GM12878 (cell line): ENCODE measurements around the gene AIFM1. TPM values are rescaled to one million over a fixed set of nuclear protein-coding genes. Genes with fewer than 3 reads are reported as not detected.

Experiments used
- ATAC-seq: fragments of 200-7000 bp; cut with Tn5 transposase; 3 replicates; pipeline ENCODE4 v1.9.1; 2020; ENCODE audit warnings: mild to moderate bottlenecking, moderate library complexity
- BruUV-seq: library from RNA; stranded (reverse); fragments of 400-500 nt; replicated peaks from 2 replicates; lab custom pipeline; 2021; lab: Mats Ljungman, UMichigan
- CTCF ChIA-PET: fragments of 300-600 bp; sonication (Branson Sonifier 250); formaldehyde crosslinking; extraction: SDS; loops from one replicate; lab custom pipeline; 2021; ENCODE audit warnings: inconsistent platforms; lab: Yijun Ruan, JAX
- POLR2A ChIA-PET: fragments of 350-600 bp; formaldehyde crosslinking; extraction: SDS; loops from one replicate; lab custom pipeline; 2021; ENCODE audit warnings: inconsistent platforms; lab: Charles Lee
- RAD21 ChIA-PET: fragments of 300-600 bp; sonication (Branson Sonifier 250); formaldehyde crosslinking; loops from one replicate; lab custom pipeline; 2023; ENCODE audit warnings: antibody characterized with exemption; ENCODE audit not compliant: unreplicated experiment; lab: Charles Lee
- SMC1A ChIA-PET: fragments of 300-600 bp; sonication (Branson Sonifier 250); formaldehyde crosslinking; loops from one replicate; lab custom pipeline; 2023; ENCODE audit not compliant: unreplicated experiment, uncharacterized antibody; lab: Charles Lee
- DNase-seq: peaks from one replicate; pipeline ENCODE4 v3.0.0-alpha.2; 2011; ENCODE audit warnings: low read depth, low spot score
- FAIRE-seq: peaks from 3 replicates; lab custom pipeline; 2011; peaks lifted over from hg19 to GRCh38; lab: Jason Lieb, UNC
- H2AFZ ChIP-seq: 2 replicates; pipeline ENCODE4 v1.6.0; 2011; ENCODE audit warnings: low read depth, low read length, control low read depth; ENCODE audit not compliant: control insufficient read depth
- H3K27ac ChIP-seq: 2 replicates; pipeline ENCODE4 v1.5.1; 2011; ENCODE audit warnings: control low read depth; ENCODE audit not compliant: control insufficient read depth, insufficient read depth
- H3K27me3 ChIP-seq, 2 experiments: replicated peaks in 1 of 2; 2 replicates each; pipeline versions ENCODE4 v1.6.0 to v1.6.1; 2011; ENCODE audit warnings: low read length in 1 of 2; ENCODE audit not compliant: control insufficient read depth in 2 of 2, insufficient read depth in 2 of 2
- H3K36me3 ChIP-seq, 2 experiments: 2 replicates each; pipeline ENCODE4 v1.5.1; 2011; ENCODE audit warnings: low read length in 1 of 2; ENCODE audit not compliant: control insufficient read depth in 2 of 2, insufficient read depth in 2 of 2
- H3K4me1 ChIP-seq: 2 replicates; pipeline ENCODE4 v1.6.1; 2011; ENCODE audit warnings: mild to moderate bottlenecking, low read length, moderate library complexity, mixed read lengths; ENCODE audit not compliant: control insufficient read depth, insufficient read depth
- H3K4me2 ChIP-seq: 2 replicates; pipeline ENCODE4 v1.6.0; 2011; ENCODE audit warnings: control low read depth; ENCODE audit not compliant: control insufficient read depth, insufficient read depth
- H3K4me3 ChIP-seq: fragments of 200-600 bp; sonication (generic); 2 replicates; pipeline ENCODE4 v1.5.1; 2016
- H3K79me2 ChIP-seq: 2 replicates; pipeline ENCODE4 v1.6.0; 2011; ENCODE audit warnings: low read length; ENCODE audit not compliant: control insufficient read depth, insufficient read depth
- H3K9ac ChIP-seq: 2 replicates; pipeline ENCODE4 v1.8.0; 2011; ENCODE audit warnings: low read length, control low read depth, mixed read lengths; ENCODE audit not compliant: control insufficient read depth, insufficient read depth
- H3K9me3 ChIP-seq: replicated peaks from 3 replicates; pipeline ENCODE4 v1.5.1; 2011; ENCODE audit warnings: mild to moderate bottlenecking, low read length; ENCODE audit not compliant: control insufficient read depth, insufficient read depth
- H4K20me1 ChIP-seq: 2 replicates; pipeline ENCODE4 v1.6.0; 2011; ENCODE audit not compliant: control insufficient read depth, insufficient read depth
- CBX5 ChIP-seq: sonication (generic); IDR thresholded peaks from 2 replicates; pipeline ENCODE4 v1.6.1; 2016; ENCODE audit warnings: low read depth, moderate library complexity, mild to moderate bottlenecking, inconsistent platforms
- NFYB ChIP-seq: IDR thresholded peaks from 2 replicates; pipeline ENCODE4 v1.6.1; 2011; ENCODE audit warnings: low read depth, mild to moderate bottlenecking, low read length, improper control_type of control experiment, moderate library complexity; ENCODE audit not compliant: insufficient read depth
- ZZZ3 ChIP-seq: IDR thresholded peaks from 2 replicates; pipeline ENCODE4 v1.6.1; 2011; ENCODE audit warnings: low read depth; ENCODE audit not compliant: control insufficient read depth, insufficient read length
- WGBS: methylation state at CpG from one replicate; pipeline ENCODE4 v1.1.6; 2016; ENCODE audit warnings: low lambda C conversion rate; ENCODE audit not compliant: insufficient replicate concordance, insufficient coverage; ENCODE audit errors: missing lambda C conversion rate; 5-methylcytosine and 5-hydroxymethylcytosine counted together
- in situ Hi-C: fragments of 300-500 bp; cut with MboI; formaldehyde crosslinking; loops from 9 replicates; pipeline ENCODE4 v1.14.3; 2018; ENCODE audit warnings: mixed read lengths
- intact Hi-C: fragments of 100-400 bp; cut with micrococcal nuclease; formaldehyde crosslinking; loops from one replicate; pipeline ENCODE4 v1.14.2; 2022; ENCODE audit not compliant: unreplicated experiment
- polyA plus RNA-seq, 11 experiments: library from polyadenylated mRNA; depleted of rRNA in 4 of 11; unstranded in 6 of 11; stranded (reverse) in 5 of 11; fragments of >200 nt; fragmentation: Nextera tagmentation in 4 of 11; fragmentation: Illumina TruSeq in 1 of 11; extraction: Ambion mirVana in 4 of 11; extraction: Trizol in 1 of 11; gene quantifications; 1 replicate in 1 of 11; 2 replicates in 10 of 11; pipeline versions ENCODE4 v1.2.1 to v1.2.3, GENCODE V29; 2011 to 2016; ENCODE audit warnings: inconsistent platforms in 2 of 11, missing spikeins in 2 of 11, low read depth in 1 of 11
- total RNA-seq, 4 experiments: library from RNA; depleted of rRNA in 3 of 4; stranded (reverse); fragments of >200 nt in 3 of 4; fragmentation: Illumina TruSeq in 1 of 4; extraction: Trizol in 1 of 4; gene quantifications; 2 replicates each; pipeline versions ENCODE4 v1.2.1 to v1.2.3, GENCODE V29; 2013 to 2021
- TF ChIP-seq, protein P1 (sequence below): IDR thresholded peaks from 2 replicates; pipeline ENCODE4 v1.6.1; 2011; ENCODE audit warnings: mild to moderate bottlenecking, low read depth, low read length, moderate library complexity; ENCODE audit not compliant: insufficient replicate concordance
- TF ChIP-seq, protein P2 (sequence below): IDR thresholded peaks from 2 replicates; pipeline ENCODE4 v1.6.1; 2011; ENCODE audit warnings: borderline replicate concordance, low read depth, mild to moderate bottlenecking, moderate library complexity, low read length; ENCODE audit not compliant: insufficient read depth, poor library complexity, severe bottlenecking

The AIFM1 gene
- total and polyA plus RNA-seq, 10 of the 15 experiments (the other 5 are each of a cell fraction or from before 2014, with no cell fraction given), result 44.2 to 121 (median 80.0) TPM

DNA sequence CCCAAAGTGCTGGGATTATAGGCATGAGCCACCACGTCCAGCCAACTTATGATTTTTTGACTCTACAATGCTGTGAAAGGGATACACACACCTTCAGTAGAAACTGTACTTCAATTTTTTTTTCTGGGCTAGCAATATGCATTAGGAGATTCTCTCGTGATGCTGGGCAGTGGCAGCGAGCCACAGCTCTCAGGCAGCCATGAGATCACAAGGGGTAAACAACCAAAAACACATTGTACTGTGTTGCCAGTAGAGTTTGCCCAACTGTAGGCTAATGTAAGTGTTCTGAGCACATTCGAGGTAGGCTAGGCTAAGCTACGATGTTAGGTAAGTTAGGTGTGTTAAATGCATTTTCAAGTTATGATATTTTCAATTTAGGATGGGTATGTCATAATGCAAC is 31.8 kb upstream of the AIFM1 start:
- Histone ChIP-seq H3K9me3 (no peaks in the 10 kb centered on the region), H3K79me2 (no peaks in the 10 kb centered on the region), H3K4me1 (peaks cover 4% of the 10 kb centered on the region; the same call in 1 of the 2 replicates), H2AFZ (no peak overlapping the region), H3K27me3 (no peaks in the 10 kb centered on the region), H3K36me3 (no peaks in the 10 kb centered on the region), H3K4me3 (no peak overlapping the region), H3K9ac (no peak overlapping the region), H3K27ac (no peak overlapping the region), H4K20me1 (no peaks in the 10 kb centered on the region), H3K4me2 (no peak overlapping the region)
- CTCF ChIA-PET, result interaction anchor here (1.4 kb wide), 1 partner anchor 125 kb away, joined by 3 read pairs; no protein-coding TSS in a partner anchor
- POLR2A ChIA-PET, result no interaction called here
- RAD21 ChIA-PET, result interaction anchor here (1.0 kb wide), 1 partner anchor 118 kb away, joined by 4 read pairs; no protein-coding TSS in a partner anchor
- in situ Hi-C loops (loop anchor here (25.0 kb wide), 1 partner anchor 585 kb away; no protein-coding TSS in a partner anchor), intact Hi-C loops (no loop called here)
- no TSS peak for BruUV-seq
- 31% methylated on average over 5 of the region's 5 CpGs for WGBS
- FAIRE-seq (no peak), DNase-seq (no peak), ATAC-seq (no peak)
- SMC1A ChIA-PET, result interaction anchor here (0.8 kb wide), 1 partner anchor 22 kb away, joined by 3 read pairs; no protein-coding TSS in a partner anchor
- TF ChIP-seq, protein P1, sequence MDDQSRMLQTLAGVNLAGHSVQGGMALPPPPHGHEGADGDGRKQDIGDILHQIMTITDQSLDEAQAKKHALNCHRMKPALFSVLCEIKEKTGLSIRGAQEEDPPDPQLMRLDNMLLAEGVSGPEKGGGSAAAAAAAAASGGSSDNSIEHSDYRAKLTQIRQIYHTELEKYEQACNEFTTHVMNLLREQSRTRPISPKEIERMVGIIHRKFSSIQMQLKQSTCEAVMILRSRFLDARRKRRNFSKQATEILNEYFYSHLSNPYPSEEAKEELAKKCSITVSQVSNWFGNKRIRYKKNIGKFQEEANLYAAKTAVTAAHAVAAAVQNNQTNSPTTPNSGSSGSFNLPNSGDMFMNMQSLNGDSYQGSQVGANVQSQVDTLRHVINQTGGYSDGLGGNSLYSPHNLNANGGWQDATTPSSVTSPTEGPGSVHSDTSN, result no peak
- TF ChIP-seq NFYB (no peak), ZZZ3 (no peak), CBX5 (no peak)
- TF ChIP-seq, protein P2, sequence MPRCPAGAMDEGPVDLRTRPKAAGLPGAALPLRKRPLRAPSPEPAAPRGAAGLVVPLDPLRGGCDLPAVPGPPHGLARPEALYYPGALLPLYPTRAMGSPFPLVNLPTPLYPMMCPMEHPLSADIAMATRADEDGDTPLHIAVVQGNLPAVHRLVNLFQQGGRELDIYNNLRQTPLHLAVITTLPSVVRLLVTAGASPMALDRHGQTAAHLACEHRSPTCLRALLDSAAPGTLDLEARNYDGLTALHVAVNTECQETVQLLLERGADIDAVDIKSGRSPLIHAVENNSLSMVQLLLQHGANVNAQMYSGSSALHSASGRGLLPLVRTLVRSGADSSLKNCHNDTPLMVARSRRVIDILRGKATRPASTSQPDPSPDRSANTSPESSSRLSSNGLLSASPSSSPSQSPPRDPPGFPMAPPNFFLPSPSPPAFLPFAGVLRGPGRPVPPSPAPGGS, result no peak
